NCI-H2171 treated with DMSO at 0.1 percent for 48 hours (cell line): ENCODE measurements around the gene PHC1.
A peak's percentile ranks its signal among the peaks of the same experiment; 100 is the strongest.
"Not testable (repeated sequence)": the region's sequence is repeated elsewhere in the genome, so short reads cannot be mapped to it uniquely, and the experiment has no call there.

Source experiments
- DNase-seq: peaks from one replicate; lab custom pipeline; 2025; lab: John Stamatoyannopoulos, UW

PHC1 gene

GRCh38 chr12:8911606-8912268 is 2.6 kb upstream of the PHC1 start:
- DNase-seq, result no peak

GRCh38 chr12:8912914-8913313 is 1.4 kb upstream of the PHC1 start:
- DNase-seq, result no peak

- DNase-seq, result no peak
These were observed 642 bp upstream of the PHC1 start for GRCh38 chr12:8913702-8914032.

- peak; percentile 34 for DNase-seq
These were observed 612 bp downstream of the PHC1 start for GRCh38 chr12:8914716-8915526.

GRCh38 chr12:8916154-8916553 is 1.8 kb downstream of the PHC1 start:
- DNase-seq, result no peak

GRCh38 chr12:8917031-8917430 is 2.7 kb downstream of the PHC1 start:
- no peak for DNase-seq

- no peak for DNase-seq
These were observed 3.4 kb downstream of the PHC1 start for GRCh38 chr12:8917751-8918150.

- not testable (repeated sequence) for DNase-seq
These were observed 5.3 kb downstream of the PHC1 start for GRCh38 chr12:8919643-8920042.

GRCh38 chr12:8922544-8922943 is 8.2 kb downstream of the PHC1 start:
- DNase-seq, result no peak

- not testable (repeated sequence) for DNase-seq
These were observed 16.5 kb downstream of the PHC1 start for GRCh38 chr12:8930655-8931323.

GRCh38 chr12:8932464-8932863 is 18.2 kb downstream of the PHC1 start:
- DNase-seq, result not testable (repeated sequence)

GRCh38 chr12:8934080-8934479 is 19.8 kb downstream of the PHC1 start:
- not testable (repeated sequence) for DNase-seq

GRCh38 chr12:8936735-8937134 is 22.4 kb downstream of the PHC1 start:
- no peak for DNase-seq

- not testable (repeated sequence) for DNase-seq
These were observed 23.6 kb downstream of the PHC1 start for GRCh38 chr12:8937842-8938442.

GRCh38 chr12:8941691-8942478 is 27.6 kb downstream of the PHC1 start:
- DNase-seq, result no peak

- no peak for DNase-seq
These were observed 29.4 kb downstream of the PHC1 start for GRCh38 chr12:8943565-8944186.

- DNase-seq, result no peak
These were observed 32.4 kb downstream of the PHC1 start for GRCh38 chr12:8946733-8947132.

- DNase-seq, result no peak
These were observed 33.4 kb downstream of the PHC1 start for GRCh38 chr12:8947737-8948136.

- peak; percentile 4 for DNase-seq
These were observed 34.5 kb downstream of the PHC1 start for GRCh38 chr12:8948701-8949341.

GRCh38 chr12:8949342-8950220 is 35.3 kb downstream of the PHC1 start, which contains the start of gene M6PR:
TSS of gene M6PR (minus strand) at chr12:8949645. CDS start at chr12:8946404, 3,241 bp downstream.
- DNase-seq, result peak; percentile 93
